Panc1 (cell line): Measurements from ENCODE around the gene WDR82.

ENCODE experiments used
- POLR2AphosphoS5 ChIP-seq: IDR thresholded peaks from 2 replicates; pipeline ENCODE4 v1.6.1; 2012; ENCODE audit warnings: mild to moderate bottlenecking, low read depth, low read length, moderate library complexity
- SIN3A ChIP-seq: IDR thresholded peaks from 2 replicates; pipeline ENCODE4 v1.6.1; 2012; ENCODE audit warnings: low read depth, mild to moderate bottlenecking, low read length, moderate library complexity, borderline replicate concordance; ENCODE audit not compliant: insufficient read depth
- TF ChIP-seq, protein P1 (sequence below): fragments of 450-650 bp; IDR thresholded peaks from 2 replicates; pipeline ENCODE4 v1.5.1; 2017; ENCODE audit warnings: mild to moderate bottlenecking

DNA sequence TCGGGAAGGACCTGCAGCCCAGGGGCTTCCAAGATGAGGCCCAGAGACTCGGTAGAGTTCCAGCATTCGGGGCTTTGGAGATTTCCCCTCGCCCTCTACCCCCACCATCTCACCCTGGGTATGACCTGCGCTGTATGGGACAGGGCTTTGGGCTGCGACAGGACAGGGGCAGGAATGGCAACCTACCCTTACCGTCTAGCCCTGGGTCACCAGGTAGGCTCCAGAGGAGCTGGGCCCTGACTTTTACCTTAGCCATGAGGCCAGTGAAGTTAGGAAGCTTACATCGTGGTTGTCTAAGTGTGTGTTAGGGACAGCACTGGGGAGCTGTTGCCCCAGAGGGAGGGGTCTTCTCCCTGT, 32.2 kb downstream of the WDR82 start:
- TF ChIP-seq, protein P1, sequence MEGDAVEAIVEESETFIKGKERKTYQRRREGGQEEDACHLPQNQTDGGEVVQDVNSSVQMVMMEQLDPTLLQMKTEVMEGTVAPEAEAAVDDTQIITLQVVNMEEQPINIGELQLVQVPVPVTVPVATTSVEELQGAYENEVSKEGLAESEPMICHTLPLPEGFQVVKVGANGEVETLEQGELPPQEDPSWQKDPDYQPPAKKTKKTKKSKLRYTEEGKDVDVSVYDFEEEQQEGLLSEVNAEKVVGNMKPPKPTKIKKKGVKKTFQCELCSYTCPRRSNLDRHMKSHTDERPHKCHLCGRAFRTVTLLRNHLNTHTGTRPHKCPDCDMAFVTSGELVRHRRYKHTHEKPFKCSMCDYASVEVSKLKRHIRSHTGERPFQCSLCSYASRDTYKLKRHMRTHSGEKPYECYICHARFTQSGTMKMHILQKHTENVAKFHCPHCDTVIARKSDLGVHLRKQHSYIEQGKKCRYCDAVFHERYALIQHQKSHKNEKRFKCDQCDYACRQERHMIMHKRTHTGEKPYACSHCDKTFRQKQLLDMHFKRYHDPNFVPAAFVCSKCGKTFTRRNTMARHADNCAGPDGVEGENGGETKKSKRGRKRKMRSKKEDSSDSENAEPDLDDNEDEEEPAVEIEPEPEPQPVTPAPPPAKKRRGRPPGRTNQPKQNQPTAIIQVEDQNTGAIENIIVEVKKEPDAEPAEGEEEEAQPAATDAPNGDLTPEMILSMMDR, result no peak
- no peak for TF ChIP-seq SIN3A
- no peak for TF ChIP-seq POLR2AphosphoS5
